A549 treated with dexamethasone at 1 μM for 4 hours (cell line): Measurements from ENCODE around the gene SLC49A3. TPM values are rescaled to one million over a fixed set of nuclear protein-coding genes. Genes with fewer than 3 reads are reported as not detected.

Source experiments
- total RNA-seq: library from RNA; stranded (reverse); fragments of 200-300 nt; extraction: Qiagen RNA extraction; gene quantifications from 5 replicates; pipeline ENCODE4 v1.2.3, GENCODE V29; 2022

SLC49A3 gene
- 0.09 to 0.25 TPM (median 0.13 TPM) in 5 replicates for total RNA-seq

GRCh38 chr4:688854-689681, at the start of gene SLC49A3:
Gene SLC49A3 (minus strand): TSS chr4:689151. CDS start chr4:689127, 24 bp downstream.

GRCh38 chr4:705278-706082, 16.5 kb upstream of the SLC49A3 start, which contains the start of gene PCGF3:
Gene PCGF3 (plus strand): TSS chr4:705832. CDS start chr4:733681, 27,849 bp downstream.

DNA sequence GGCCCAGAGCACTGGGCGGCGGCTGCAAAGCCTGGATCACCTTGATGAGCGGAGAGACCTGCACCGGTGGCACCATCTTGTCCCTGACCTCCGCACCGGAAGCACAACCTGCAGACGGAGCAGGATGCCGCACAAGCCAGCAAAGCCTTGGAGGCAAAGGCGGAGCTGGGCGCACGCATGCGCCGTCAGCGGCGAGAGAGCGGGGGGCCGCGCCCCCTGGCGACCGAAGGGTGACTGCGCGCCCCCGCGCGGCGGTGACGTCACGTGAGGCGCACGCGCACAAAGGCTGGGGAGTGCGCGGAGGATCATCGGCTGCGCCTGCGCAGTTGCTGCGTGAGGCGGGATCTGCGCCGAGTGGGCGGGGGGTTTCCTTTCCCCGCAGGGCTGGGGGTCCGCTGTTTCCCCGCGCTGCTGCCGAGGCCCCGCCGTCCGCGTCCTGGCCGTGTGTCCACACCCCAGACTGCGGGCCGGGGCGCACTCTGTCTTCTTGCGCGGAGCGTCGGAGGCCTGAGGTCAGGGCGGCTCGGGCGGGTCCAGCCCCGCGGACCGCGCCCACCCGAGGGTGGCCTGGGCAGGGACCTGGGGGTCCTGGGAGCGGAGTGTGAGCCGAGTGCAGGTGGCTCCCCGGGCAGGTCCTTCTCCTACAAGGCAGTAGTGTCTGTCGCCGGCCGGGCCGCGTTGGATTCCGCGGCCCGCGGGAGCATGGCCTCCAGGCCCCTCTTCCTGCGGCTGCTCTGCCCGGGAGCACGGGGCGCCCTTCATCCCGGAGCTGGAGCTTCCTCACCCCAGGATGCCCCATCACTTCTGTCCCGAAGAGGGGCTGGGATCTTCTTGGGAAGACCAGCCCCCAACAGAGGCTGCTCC, 14.5 kb downstream of the SLC49A3 start, which contains the start of the genes ATP5ME and MYL5:
ATP5ME (minus strand) TSS at position 105 of the 864 bp plus-strand sequence; CDS start at position 76, 29 bp downstream.
MYL5 (plus strand) TSS at position 371 of the 864 bp plus-strand sequence. CDS start 3,485 bp downstream, outside the sequence.

Other genes starting within 250 kb of the SLC49A3 start
- gene ZNF721, start 190.0 kb downstream of the SLC49A3 start, total RNA-seq = 11.3 to 21.3 TPM (median 13.0 TPM) in 5 replicates
- 18.1 to 25.9 TPM (median 23.7 TPM) in 5 replicates for gene PIGG, start 189.9 kb downstream of the SLC49A3 start, total RNA-seq
- gene TMEM271, start 112.9 kb downstream of the SLC49A3 start, total RNA-seq = not detected in 5 replicates
- not detected in 5 replicates for gene PDE6B, start 63.6 kb downstream of the SLC49A3 start, total RNA-seq
- gene ATP5ME, start 14.9 kb downstream of the SLC49A3 start, total RNA-seq = 332 to 539 TPM (median 360 TPM) in 5 replicates
- 8.1 to 12.3 TPM (median 9.7 TPM) in 5 replicates for gene MYL5, start 14.6 kb downstream of the SLC49A3 start, total RNA-seq
- 16.3 to 20.7 TPM (median 19.4 TPM) in 5 replicates for gene PCGF3, start 16.7 kb upstream of the SLC49A3 start, total RNA-seq
- gene CPLX1, start 137.0 kb upstream of the SLC49A3 start, total RNA-seq = 0.28 to 0.90 TPM (median 0.47 TPM) in 5 replicates
- 31.3 to 51.7 TPM (median 47.9 TPM) in 5 replicates for gene GAK, start 243.2 kb upstream of the SLC49A3 start, total RNA-seq
- 9.0 to 12.8 TPM (median 10.7 TPM) in 5 replicates for gene TMEM175, start 243.3 kb upstream of the SLC49A3 start, total RNA-seq